HepG2 (cell line): Measurements from ENCODE around the gene DOCK1. TPM values are rescaled to one million over a fixed set of nuclear protein-coding genes. Genes with fewer than 3 reads are reported as not detected.

Source experiments
- CENPT ChIP-seq: sonication (generic); formaldehyde crosslinking; IDR thresholded peaks from 2 replicates; pipeline ENCODE4 v1.8.0; 2022; ENCODE audit warnings: low read depth, mild to moderate bottlenecking, moderate library complexity, missing genetic modification reagents
- NCOA1 ChIP-seq: sonication (generic); formaldehyde crosslinking; IDR thresholded peaks from 2 replicates; pipeline ENCODE4 v1.9.0; 2021; ENCODE audit warnings: missing genetic modification reagents
- NR2F2 ChIP-seq: IDR thresholded peaks from 2 replicates; pipeline ENCODE4 v1.6.1; 2012; ENCODE audit warnings: low read depth, inconsistent platforms, borderline replicate concordance
- ZBTB8A ChIP-seq: sonication (generic); formaldehyde crosslinking; IDR thresholded peaks from 2 replicates; pipeline ENCODE4 v1.4.0; 2020; ENCODE audit warnings: mild to moderate bottlenecking, low read depth, missing genetic modification reagents, borderline replicate concordance
- ZFP1 ChIP-seq: IDR thresholded peaks from 2 replicates; pipeline ENCODE4 v1.6.1; 2016
- ZNF10 ChIP-seq: sonication (generic); formaldehyde crosslinking; IDR thresholded peaks from 2 replicates; pipeline ENCODE4 v1.4.0; 2020; ENCODE audit warnings: mild to moderate bottlenecking, low read depth, missing genetic modification reagents, borderline replicate concordance
- ZNF234 ChIP-seq: sonication (generic); formaldehyde crosslinking; conservative IDR thresholded peaks from 2 replicates; pipeline ENCODE4 v1.5.1; 2020; ENCODE audit warnings: mild to moderate bottlenecking, missing genetic modification reagents
- ZNF274 ChIP-seq: sonication (generic); formaldehyde crosslinking; IDR thresholded peaks from 2 replicates; pipeline ENCODE4 v1.5.1; 2020; ENCODE audit warnings: mild to moderate bottlenecking, missing genetic modification reagents
- polyA plus RNA-seq, 8 experiments: library from polyadenylated mRNA; depleted of rRNA in 3 of 8; stranded (reverse) in 7 of 8; unstranded in 1 of 8; fragments of >200 nt; fragmentation: Illumina TruSeq in 4 of 8; extraction: Trizol in 4 of 8; gene quantifications; 2 replicates each; pipeline versions ENCODE4 v1.2.1 to v1.2.3, GENCODE V29; 2011 to 2016; ENCODE audit warnings: low read depth in 4 of 8, missing spikeins in 1 of 8, mixed read lengths in 1 of 8; ENCODE audit not compliant: insufficient read depth in 1 of 8
- total RNA-seq, 5 experiments: library from RNA; depleted of rRNA; stranded (reverse); fragments of >200 nt; fragmentation: Illumina TruSeq; extraction: Trizol; gene quantifications; 2 replicates each; pipeline ENCODE4 v1.2.3, GENCODE V29; 2016; ENCODE audit warnings: low read depth in 1 of 5
- TF ChIP-seq, protein P1 (sequence below): sonication (generic); formaldehyde crosslinking; IDR thresholded peaks from 2 replicates; pipeline ENCODE4 v1.4.0; 2020; ENCODE audit warnings: missing genetic modification reagents
- TF ChIP-seq, protein P2 (sequence below): sonication (generic); formaldehyde crosslinking; conservative IDR thresholded peaks from 2 replicates; pipeline ENCODE4 v1.4.0; 2020; ENCODE audit warnings: missing genetic modification reagents
- TF ChIP-seq, protein P3 (sequence below): sonication (generic); formaldehyde crosslinking; IDR thresholded peaks from 2 replicates; pipeline ENCODE4 v1.4.0; 2020; ENCODE audit warnings: mild to moderate bottlenecking, missing genetic modification reagents

DOCK1 gene
- total and polyA plus RNA-seq, 2 of the 13 experiments (the other 11 are each of a cell fraction or from before 2014, with no cell fraction given) = 8.3 to 25.5 TPM

DNA sequence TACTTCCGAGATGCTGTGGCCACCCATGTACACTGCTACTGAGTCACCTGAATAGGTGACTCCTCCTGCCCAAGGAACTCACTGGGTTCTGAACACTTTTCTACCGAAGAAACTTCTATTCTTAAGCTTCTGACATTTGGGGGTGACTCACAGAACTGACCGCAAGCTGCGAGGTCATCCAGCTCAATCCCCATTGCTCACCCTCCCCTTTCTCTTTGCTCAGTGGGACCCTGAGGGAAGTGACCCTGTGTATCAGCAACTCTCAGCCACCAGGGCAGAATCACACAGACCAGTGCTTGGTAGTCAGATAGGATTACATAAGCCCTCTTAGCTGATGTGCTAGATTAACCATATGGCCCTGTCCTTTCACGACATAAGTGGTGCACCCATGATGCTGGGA, 244.9 kb downstream of the DOCK1 start (continued):
- TF ChIP-seq, protein P1, sequence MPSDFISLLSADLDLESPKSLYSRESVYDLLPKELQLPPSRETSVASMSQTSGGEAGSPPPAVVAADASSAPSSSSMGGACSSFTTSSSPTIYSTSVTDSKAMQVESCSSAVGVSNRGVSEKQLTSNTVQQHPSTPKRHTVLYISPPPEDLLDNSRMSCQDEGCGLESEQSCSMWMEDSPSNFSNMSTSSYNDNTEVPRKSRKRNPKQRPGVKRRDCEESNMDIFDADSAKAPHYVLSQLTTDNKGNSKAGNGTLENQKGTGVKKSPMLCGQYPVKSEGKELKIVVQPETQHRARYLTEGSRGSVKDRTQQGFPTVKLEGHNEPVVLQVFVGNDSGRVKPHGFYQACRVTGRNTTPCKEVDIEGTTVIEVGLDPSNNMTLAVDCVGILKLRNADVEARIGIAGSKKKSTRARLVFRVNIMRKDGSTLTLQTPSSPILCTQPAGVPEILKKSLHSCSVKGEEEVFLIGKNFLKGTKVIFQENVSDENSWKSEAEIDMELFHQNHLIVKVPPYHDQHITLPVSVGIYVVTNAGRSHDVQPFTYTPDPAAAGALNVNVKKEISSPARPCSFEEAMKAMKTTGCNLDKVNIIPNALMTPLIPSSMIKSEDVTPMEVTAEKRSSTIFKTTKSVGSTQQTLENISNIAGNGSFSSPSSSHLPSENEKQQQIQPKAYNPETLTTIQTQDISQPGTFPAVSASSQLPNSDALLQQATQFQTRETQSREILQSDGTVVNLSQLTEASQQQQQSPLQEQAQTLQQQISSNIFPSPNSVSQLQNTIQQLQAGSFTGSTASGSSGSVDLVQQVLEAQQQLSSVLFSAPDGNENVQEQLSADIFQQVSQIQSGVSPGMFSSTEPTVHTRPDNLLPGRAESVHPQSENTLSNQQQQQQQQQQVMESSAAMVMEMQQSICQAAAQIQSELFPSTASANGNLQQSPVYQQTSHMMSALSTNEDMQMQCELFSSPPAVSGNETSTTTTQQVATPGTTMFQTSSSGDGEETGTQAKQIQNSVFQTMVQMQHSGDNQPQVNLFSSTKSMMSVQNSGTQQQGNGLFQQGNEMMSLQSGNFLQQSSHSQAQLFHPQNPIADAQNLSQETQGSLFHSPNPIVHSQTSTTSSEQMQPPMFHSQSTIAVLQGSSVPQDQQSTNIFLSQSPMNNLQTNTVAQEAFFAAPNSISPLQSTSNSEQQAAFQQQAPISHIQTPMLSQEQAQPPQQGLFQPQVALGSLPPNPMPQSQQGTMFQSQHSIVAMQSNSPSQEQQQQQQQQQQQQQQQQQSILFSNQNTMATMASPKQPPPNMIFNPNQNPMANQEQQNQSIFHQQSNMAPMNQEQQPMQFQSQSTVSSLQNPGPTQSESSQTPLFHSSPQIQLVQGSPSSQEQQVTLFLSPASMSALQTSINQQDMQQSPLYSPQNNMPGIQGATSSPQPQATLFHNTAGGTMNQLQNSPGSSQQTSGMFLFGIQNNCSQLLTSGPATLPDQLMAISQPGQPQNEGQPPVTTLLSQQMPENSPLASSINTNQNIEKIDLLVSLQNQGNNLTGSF (CRISPR knock-in tag) = no peak
- TF ChIP-seq ZBTB8A (CRISPR knock-in tag) (no peak), ZNF274 (CRISPR knock-in tag) (no peak), NR2F2 (no peak), NCOA1 (no peak), ZFP1 (CRISPR knock-in tag) (no peak), ZNF10 (CRISPR knock-in tag) (no peak), CENPT (CRISPR knock-in tag) (no peak), ZNF234 (CRISPR knock-in tag) (no peak)
- TF ChIP-seq, protein P2, sequence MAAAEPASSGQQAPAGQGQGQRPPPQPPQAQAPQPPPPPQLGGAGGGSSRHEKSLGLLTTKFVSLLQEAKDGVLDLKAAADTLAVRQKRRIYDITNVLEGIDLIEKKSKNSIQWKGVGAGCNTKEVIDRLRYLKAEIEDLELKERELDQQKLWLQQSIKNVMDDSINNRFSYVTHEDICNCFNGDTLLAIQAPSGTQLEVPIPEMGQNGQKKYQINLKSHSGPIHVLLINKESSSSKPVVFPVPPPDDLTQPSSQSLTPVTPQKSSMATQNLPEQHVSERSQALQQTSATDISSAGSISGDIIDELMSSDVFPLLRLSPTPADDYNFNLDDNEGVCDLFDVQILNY (CRISPR knock-in tag) = no peak
- TF ChIP-seq, protein P3, sequence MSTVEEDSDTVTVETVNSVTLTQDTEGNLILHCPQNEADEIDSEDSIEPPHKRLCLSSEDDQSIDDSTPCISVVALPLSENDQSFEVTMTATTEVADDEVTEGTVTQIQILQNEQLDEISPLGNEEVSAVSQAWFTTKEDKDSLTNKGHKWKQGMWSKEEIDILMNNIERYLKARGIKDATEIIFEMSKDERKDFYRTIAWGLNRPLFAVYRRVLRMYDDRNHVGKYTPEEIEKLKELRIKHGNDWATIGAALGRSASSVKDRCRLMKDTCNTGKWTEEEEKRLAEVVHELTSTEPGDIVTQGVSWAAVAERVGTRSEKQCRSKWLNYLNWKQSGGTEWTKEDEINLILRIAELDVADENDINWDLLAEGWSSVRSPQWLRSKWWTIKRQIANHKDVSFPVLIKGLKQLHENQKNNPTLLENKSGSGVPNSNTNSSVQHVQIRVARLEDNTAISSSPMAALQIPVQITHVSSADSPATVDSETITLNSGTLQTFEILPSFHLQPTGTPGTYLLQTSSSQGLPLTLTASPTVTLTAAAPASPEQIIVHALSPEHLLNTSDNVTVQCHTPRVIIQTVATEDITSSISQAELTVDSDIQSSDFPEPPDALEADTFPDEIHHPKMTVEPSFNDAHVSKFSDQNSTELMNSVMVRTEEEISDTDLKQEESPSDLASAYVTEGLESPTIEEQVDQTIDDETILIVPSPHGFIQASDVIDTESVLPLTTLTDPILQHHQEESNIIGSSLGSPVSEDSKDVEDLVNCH (CRISPR knock-in tag) = no peak
